Lung (tissue), 12 donors: ENCODE data around the gene SSTR3. TPM values are rescaled to one million over a fixed set of nuclear protein-coding genes. Genes with fewer than 3 reads are reported as not detected.

ENCODE experiments used
- ATAC-seq: fragments of 200-7000 bp; cut with Tn5 transposase; one replicate; pipeline ENCODE4 v1.9.1; 2020; ENCODE audit warnings: moderate number of reproducible peaks; ENCODE audit not compliant: insufficient read depth, low FRiP score
- DNase-seq, 3 donors: peaks; one replicate each; pipeline ENCODE4 v3.0.0-alpha.2; 2013 to 2017
- H3K27ac ChIP-seq, 2 donors: one replicate each; pipeline ENCODE4 v1.5.1; 2013; ENCODE audit warnings: mild to moderate bottlenecking in 2 of 2, moderate library complexity in 2 of 2, control low read depth in 1 of 2, inconsistent platforms in 1 of 2, low read depth in 1 of 2, low read length in 1 of 2
- H3K27me3 ChIP-seq, 3 donors: one replicate each; pipeline ENCODE4 v1.5.1; 2013; ENCODE audit warnings: low read length in 2 of 3; ENCODE audit not compliant: control insufficient read depth in 3 of 3, insufficient read depth in 3 of 3
- H3K36me3 ChIP-seq, 4 donors: one replicate each; pipeline ENCODE4 v1.5.1; 2013; ENCODE audit warnings: low read length in 4 of 4, mild to moderate bottlenecking in 1 of 4, moderate library complexity in 1 of 4; ENCODE audit not compliant: control insufficient read depth in 4 of 4, insufficient read depth in 4 of 4
- H3K4me1 ChIP-seq, 5 donors: one replicate each; pipeline ENCODE4 v1.5.1; 2013; ENCODE audit warnings: low read length in 5 of 5, mild to moderate bottlenecking in 2 of 5, moderate library complexity in 1 of 5; ENCODE audit not compliant: control insufficient read depth in 5 of 5, insufficient read depth in 5 of 5
- H3K4me3 ChIP-seq: one replicate; pipeline ENCODE4 v1.5.1; 2013; ENCODE audit warnings: mild to moderate bottlenecking, control low read depth, moderate library complexity
- H3K9ac ChIP-seq, 2 donors: one replicate each; pipeline ENCODE4 v1.5.1; 2013; ENCODE audit warnings: low read length in 2 of 2, control low read depth in 1 of 2; ENCODE audit not compliant: insufficient read depth in 1 of 2
- H3K9me3 ChIP-seq, 4 donors: one replicate each; pipeline ENCODE4 v1.5.1; 2013; ENCODE audit warnings: low read length in 3 of 4, mild to moderate bottlenecking in 1 of 4, moderate library complexity in 1 of 4; ENCODE audit not compliant: control insufficient read depth in 4 of 4, insufficient read depth in 3 of 4
- WGBS, 2 donors: extraction: QIAGEN DNeasy Blood & Tissue Kit; methylation state at CpG; one replicate each; pipeline ENCODE4 v1.1.7; 2013; 5-methylcytosine and 5-hydroxymethylcytosine counted together
- polyA plus RNA-seq, 2 donors: library from polyadenylated mRNA; stranded (reverse); fragments of 200-250 nt; gene quantifications; one replicate each; pipeline ENCODE4 v1.2.1, GENCODE V29; 2013
- total RNA-seq, 2 donors: library from RNA; depleted of rRNA in 1 of 2; stranded (reverse); fragments of >200 nt in 1 of 2; gene quantifications; one replicate each; pipeline ENCODE4 v1.2.1, GENCODE V29; 2014 to 2021
- TF ChIP-seq, protein P1 (sequence below): IDR thresholded peaks from 2 replicates; pipeline ENCODE4 v1.5.1; 2012; ENCODE audit warnings: mild to moderate bottlenecking; ENCODE audit errors: control extremely low read depth, extremely low read depth
- donor health status: control.
- donor health status: control.
- donor health status: Bipolar disorder and iron deficiency.
- donor health status: healthy.
- donor health status: DM: yes; HTN: yes; CAD: no.

Gene SSTR3
- total and polyA plus RNA-seq, 4 donors = 0.04 to 0.87 (median 0.10) TPM

DNA sequence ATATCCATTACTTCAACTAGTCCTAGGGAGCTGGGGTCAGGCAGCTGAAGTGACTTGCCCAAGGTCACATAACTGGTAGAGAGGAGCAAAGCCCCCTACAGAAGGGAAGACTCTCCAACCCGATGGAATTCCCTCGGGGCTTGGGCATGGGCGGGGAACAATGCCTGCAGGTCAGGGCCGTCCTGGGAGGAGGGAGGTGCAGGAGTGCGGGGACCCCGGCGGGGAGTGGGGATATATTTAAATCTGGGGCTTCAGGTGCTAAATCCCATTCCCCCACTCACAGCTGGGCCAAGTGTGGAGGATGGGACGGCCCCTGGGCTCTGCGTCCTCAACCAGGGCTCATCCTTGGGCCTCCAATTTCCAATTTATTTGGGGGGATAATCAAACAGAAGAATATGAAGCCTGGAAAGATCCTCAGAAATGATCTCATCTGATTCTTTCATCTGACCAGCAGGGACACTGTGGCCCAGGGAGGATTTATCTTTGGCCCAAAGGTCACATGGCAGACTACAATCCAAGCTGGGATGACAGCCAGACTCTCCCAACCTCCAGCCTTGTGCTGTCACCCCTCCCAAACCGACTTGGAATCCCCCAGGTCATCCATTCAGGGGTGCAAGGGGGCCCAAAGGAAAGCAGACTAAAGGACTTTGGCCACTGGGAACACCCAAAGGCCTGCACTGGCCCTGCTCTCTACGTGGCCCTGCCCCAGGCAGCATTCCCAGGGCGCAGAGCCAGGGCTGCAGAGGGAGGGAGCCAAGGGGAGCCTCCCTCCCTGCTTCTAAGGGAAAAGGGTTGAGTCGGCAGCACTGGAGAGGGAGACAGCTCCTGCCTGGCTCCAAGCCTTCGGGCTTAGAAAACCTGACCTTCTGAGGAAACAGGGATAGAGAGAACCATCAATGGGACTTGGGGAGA lies 15.5 kb downstream of the SSTR3 start:
- Histone ChIP-seq H3K4me1 (peaks cover 11 to 26% (median 16%) of the 10 kb centered on the region in 5 donors), H3K27ac (peak overlapping the region; percentile 68 to 71), H3K9me3 (no peaks in the 10 kb centered on the region), H3K36me3 (no peaks in the 10 kb centered on the region), H3K27me3 (no peaks in the 10 kb centered on the region), H3K9ac (no peak overlapping the region), H3K4me3 (no peak overlapping the region)
- WGBS, 2 donors = 58 to 74% methylated on average over 14 of the region's 14 CpGs
- ATAC-seq (no peak), DNase-seq (peak; percentile 82 to 90 (median 87))
- TF ChIP-seq, protein P1, sequence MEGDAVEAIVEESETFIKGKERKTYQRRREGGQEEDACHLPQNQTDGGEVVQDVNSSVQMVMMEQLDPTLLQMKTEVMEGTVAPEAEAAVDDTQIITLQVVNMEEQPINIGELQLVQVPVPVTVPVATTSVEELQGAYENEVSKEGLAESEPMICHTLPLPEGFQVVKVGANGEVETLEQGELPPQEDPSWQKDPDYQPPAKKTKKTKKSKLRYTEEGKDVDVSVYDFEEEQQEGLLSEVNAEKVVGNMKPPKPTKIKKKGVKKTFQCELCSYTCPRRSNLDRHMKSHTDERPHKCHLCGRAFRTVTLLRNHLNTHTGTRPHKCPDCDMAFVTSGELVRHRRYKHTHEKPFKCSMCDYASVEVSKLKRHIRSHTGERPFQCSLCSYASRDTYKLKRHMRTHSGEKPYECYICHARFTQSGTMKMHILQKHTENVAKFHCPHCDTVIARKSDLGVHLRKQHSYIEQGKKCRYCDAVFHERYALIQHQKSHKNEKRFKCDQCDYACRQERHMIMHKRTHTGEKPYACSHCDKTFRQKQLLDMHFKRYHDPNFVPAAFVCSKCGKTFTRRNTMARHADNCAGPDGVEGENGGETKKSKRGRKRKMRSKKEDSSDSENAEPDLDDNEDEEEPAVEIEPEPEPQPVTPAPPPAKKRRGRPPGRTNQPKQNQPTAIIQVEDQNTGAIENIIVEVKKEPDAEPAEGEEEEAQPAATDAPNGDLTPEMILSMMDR = no peak

- WGBS, 2 donors = 57 to 72% methylated on average over 4 of the region's 4 CpGs
- Histone ChIP-seq H3K36me3 (no peaks in the 10 kb centered on the region), H3K27me3 (no peaks in the 10 kb centered on the region), H3K9ac (no peak overlapping the region), H3K4me3 (no peak overlapping the region), H3K4me1 (peaks cover 11 to 26% (median 16%) of the 10 kb centered on the region in 5 donors), H3K27ac (peak overlapping the region; percentile 7 to 68), H3K9me3 (no peaks in the 10 kb centered on the region)
- TF ChIP-seq, protein P1 = no peak
- ATAC-seq (no peak), DNase-seq (no peak)
Observed at GRCh38 chr22:37195921-37196320, 16.4 kb downstream of the SSTR3 start.

GRCh38 chr22:37194750-37195149 lies 17.5 kb downstream of the SSTR3 start:
- Histone ChIP-seq H3K9ac (no peak overlapping the region), H3K27me3 (no peaks in the 10 kb centered on the region), H3K4me1 (peaks cover 11 to 25% (median 16%) of the 10 kb centered on the region in 5 donors), H3K27ac (no peak overlapping the region), H3K36me3 (no peaks in the 10 kb centered on the region), H3K9me3 (no peaks in the 10 kb centered on the region), H3K4me3 (no peak overlapping the region)
- WGBS, 2 donors = 93 to 96% methylated on average over 3 of the region's 3 CpGs
- TF ChIP-seq, protein P1 = no peak
- DNase-seq (no peak), ATAC-seq (no peak)
